Neural progenitor cell (in vitro differentiated cells): ENCODE data around the gene SMURF1.

Experiments
- CTCF ChIP-seq: fragments of 200-600 bp; sonication (generic); IDR thresholded peaks from 2 replicates; pipeline ENCODE4 v1.5.1; 2017; ENCODE audit warnings: antibody characterized with exemption, mild to moderate bottlenecking
- EZH2phosphoT487 ChIP-seq: fragments of 200-600 bp; sonication (generic); IDR thresholded peaks from 2 replicates; pipeline ENCODE4 v1.6.1; 2017; ENCODE audit warnings: antibody characterized with exemption

DNA sequence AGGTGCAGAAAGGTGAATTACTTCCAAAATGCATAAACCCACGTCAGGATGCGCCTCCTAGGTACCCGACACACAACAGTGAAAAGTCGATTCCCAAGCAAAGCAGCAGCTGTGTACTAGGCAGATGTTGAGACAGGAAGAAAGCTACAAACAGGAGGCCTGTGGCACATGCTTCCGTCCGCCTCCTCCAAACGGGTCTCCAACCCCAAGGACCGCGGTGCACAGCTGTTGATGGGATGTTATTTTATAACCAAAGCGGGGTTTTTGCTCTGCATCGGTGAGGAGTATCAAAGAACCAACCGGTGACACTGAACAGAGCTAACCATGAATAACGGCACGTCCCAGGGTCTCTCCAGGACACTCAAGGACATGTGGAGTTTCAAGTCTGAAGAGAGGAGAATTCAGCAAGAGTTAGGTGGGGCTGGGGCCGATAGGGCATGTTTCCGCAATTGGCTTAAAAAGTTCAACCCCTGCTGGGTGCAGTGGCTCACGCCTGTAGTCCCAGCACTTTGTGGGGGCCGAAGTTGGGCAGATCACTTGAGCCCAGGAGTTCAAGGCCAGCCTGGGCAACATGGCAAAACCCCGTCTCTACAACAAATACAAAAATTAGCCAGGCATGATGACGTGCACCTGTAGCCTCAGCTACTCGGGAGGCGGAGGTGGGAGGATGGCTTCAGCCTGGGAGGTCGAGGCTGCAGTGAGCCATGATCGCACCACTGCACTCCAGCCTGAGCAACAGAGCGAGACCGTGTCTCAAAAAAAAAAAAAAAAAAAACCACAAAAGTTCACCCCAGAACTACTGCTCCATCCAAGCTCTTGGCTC is 108.0 kb downstream of the SMURF1 start:
- TF ChIP-seq CTCF (no peak), EZH2phosphoT487 (no peak)
